Mesothelial cell of epicardium (in vitro differentiated cells): ENCODE measurements around the gene GFOD2. TPM values are rescaled to one million over a fixed set of nuclear protein-coding genes. Genes with fewer than 3 reads are reported as not detected.
A peak's percentile ranks its signal among the peaks of the same experiment; 100 is the strongest.

ENCODE experiments used
- DNase-seq, 2 experiments: peaks; one replicate each; pipeline ENCODE4 v3.0.0; 2021; ENCODE audit warnings: low spot score in 2 of 2; ENCODE audit not compliant: unreplicated experiment in 2 of 2
- H3K27ac Mint-ChIP-seq: 2 replicates; pipeline ENCODE4 v1.8.0; 2021; ENCODE audit warnings: mixed read lengths
- H3K27me3 Mint-ChIP-seq: 2 replicates; pipeline ENCODE4 v1.8.0; 2021; ENCODE audit warnings: low read depth, mixed read lengths
- H3K36me3 Mint-ChIP-seq: 2 replicates; pipeline ENCODE4 v1.8.0; 2021; ENCODE audit warnings: mixed read lengths
- H3K4me1 Mint-ChIP-seq: 2 replicates; pipeline ENCODE4 v1.8.0; 2021; ENCODE audit warnings: mixed read lengths
- H3K4me3 Mint-ChIP-seq: 2 replicates; pipeline ENCODE4 v1.8.0; 2021; ENCODE audit warnings: mild to moderate bottlenecking, moderate library complexity, mixed read lengths
- H3K9me3 Mint-ChIP-seq: 2 replicates; pipeline ENCODE4 v1.8.0; 2021; ENCODE audit warnings: mixed read lengths
- total RNA-seq: library from RNA; stranded (reverse); gene quantifications from 3 replicates; pipeline ENCODE4 v1.2.1, GENCODE V29; 2021
- TF ChIP-seq, protein P1 (sequence below): fragments of 200-600 bp; sonication (generic); IDR thresholded peaks from one replicate; pipeline ENCODE4 v1.5.0; 2021; ENCODE audit warnings: antibody characterized with exemption; ENCODE audit not compliant: unreplicated experiment

GFOD2 gene, protein sequence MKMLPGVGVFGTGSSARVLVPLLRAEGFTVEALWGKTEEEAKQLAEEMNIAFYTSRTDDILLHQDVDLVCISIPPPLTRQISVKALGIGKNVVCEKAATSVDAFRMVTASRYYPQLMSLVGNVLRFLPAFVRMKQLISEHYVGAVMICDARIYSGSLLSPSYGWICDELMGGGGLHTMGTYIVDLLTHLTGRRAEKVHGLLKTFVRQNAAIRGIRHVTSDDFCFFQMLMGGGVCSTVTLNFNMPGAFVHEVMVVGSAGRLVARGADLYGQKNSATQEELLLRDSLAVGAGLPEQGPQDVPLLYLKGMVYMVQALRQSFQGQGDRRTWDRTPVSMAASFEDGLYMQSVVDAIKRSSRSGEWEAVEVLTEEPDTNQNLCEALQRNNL
- total RNA-seq = 22.8 to 27.0 TPM (median 26.1 TPM) in 3 replicates

DNA sequence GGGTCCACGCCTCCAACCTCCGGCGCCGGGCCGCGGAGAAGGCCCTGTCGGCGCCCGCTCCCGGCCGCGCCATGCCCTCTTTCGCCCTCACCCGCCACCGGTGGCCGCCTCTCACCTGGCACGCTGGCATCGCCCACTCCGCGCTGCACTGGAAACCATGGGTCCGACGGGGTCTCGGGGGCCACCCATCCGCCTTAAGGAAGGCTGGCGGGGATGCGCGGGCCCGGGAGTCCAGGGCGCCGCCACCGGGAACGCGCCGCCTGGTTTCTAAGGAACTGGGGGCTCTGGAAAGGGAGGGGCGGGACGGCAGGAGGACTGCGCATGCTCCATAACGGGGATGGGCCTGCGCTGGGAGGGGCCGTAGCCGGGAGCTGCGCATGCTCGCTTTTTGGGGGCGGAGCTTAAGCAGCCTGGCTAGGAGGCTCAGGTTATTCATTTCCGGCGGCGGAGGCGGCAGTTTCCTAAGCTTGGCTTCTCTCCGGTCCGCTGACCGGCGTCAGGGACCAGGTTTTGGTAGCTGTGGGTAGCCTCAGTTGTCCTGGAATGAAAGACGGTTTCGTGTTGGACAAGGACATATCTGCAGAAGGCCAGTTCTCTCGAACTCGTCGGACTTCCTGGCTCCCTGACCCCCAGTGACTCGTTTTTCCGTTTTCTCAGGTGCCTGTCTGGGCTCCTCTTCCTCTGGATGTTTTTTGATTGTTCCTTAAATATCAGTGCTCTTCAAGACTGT lies at the start of gene GFOD2:
TSS of gene GFOD2 (minus strand) at position 269 of the 730 bp plus-strand sequence. CDS start 33,601 bp downstream, outside the sequence.
- peak within 1 kb of the TSS; percentile 91 for H3K27ac Mint-ChIP-seq
- H3K27me3 Mint-ChIP-seq = no peaks in the 10 kb centered on the region
- H3K9me3 Mint-ChIP-seq = no peaks in the 10 kb centered on the region
- DNase-seq = peak; percentile 98 to 100
- peaks cover 23% of the 10 kb centered on the region for H3K4me1 Mint-ChIP-seq
- peak within 1 kb of the TSS; percentile 84 for H3K4me3 Mint-ChIP-seq
- TF ChIP-seq, protein P1, sequence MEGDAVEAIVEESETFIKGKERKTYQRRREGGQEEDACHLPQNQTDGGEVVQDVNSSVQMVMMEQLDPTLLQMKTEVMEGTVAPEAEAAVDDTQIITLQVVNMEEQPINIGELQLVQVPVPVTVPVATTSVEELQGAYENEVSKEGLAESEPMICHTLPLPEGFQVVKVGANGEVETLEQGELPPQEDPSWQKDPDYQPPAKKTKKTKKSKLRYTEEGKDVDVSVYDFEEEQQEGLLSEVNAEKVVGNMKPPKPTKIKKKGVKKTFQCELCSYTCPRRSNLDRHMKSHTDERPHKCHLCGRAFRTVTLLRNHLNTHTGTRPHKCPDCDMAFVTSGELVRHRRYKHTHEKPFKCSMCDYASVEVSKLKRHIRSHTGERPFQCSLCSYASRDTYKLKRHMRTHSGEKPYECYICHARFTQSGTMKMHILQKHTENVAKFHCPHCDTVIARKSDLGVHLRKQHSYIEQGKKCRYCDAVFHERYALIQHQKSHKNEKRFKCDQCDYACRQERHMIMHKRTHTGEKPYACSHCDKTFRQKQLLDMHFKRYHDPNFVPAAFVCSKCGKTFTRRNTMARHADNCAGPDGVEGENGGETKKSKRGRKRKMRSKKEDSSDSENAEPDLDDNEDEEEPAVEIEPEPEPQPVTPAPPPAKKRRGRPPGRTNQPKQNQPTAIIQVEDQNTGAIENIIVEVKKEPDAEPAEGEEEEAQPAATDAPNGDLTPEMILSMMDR = no peak
- peaks cover 4% of the 10 kb centered on the region for H3K36me3 Mint-ChIP-seq

DNA sequence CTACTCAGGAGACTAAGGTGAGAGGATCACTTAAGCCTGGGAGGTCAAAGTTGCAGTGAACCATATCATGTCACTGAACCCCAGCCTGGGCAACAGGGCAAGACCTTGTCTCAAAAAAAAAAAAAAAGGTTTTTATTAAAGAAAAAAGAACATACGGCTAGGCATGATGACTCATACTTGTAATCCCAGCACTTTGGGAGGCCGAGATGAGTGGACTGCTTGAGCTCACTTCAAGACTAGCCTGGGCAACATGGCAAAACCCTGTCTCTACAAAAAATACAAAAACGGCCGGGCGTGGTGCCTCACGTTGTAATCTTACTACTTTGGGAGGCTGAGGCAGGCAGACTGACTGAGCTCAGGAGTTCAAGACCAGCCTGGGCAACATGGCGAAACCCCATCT lies 48.8 kb upstream of the GFOD2 start:
- Mint-ChIP-seq H3K27me3 (no peaks in the 10 kb centered on the region), H3K4me3 (no peak overlapping the region), H3K9me3 (no peaks in the 10 kb centered on the region), H3K4me1 (peaks cover 6% of the 10 kb centered on the region), H3K27ac (no peak overlapping the region), H3K36me3 (peaks cover 21% of the 10 kb centered on the region)
- DNase-seq = no peak
- TF ChIP-seq, protein P1 = no peak

DNA sequence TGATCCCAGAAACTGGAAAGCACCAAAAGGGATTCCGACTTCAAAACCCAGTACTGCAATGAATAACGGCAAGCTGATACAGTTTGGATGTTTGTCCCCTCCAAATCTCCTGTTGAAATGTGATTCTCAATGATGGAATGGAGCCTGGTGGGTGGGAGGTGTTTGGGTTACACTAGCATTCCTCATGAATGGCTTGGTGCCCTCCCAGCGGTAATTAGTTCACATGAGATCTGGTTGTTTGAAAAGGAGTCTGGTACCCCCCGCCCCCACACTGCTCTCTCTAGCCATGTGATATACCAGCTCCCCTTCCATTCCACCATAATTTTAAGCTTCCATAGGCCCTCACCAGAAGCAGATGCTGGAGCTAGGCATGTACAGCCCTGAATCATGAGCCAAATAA lies 47.2 kb upstream of the GFOD2 start:
- Mint-ChIP-seq H3K27ac (peak overlapping the region; percentile 18), H3K4me1 (peaks cover 6% of the 10 kb centered on the region), H3K9me3 (no peaks in the 10 kb centered on the region), H3K36me3 (peaks cover 17% of the 10 kb centered on the region), H3K27me3 (no peaks in the 10 kb centered on the region), H3K4me3 (no peak overlapping the region)
- TF ChIP-seq, protein P1 = no peak
- no peak for DNase-seq

DNA sequence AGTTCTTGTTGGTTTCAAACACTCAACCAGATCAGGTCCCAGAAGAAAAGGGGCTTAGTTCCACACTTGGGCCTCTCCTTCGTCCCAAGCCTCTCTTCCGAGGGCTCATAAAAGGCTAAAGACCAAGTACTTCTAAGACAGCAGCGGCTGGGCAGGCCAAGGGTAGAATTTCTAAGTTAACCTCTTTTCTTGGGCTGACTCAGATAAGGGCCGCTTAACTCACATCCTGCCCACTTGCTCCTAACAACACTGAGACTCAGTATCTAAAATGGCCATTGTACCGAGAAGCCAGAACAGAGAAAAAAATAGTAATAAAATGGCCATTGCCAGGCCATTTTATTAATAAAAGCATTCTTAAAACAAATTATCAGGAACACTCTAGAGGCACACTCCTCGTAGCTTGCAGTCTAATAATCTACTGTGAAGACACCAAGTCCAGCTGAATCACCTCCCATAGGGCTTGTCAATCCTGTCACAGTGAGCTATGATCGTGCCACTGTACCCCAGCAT lies 45.1 kb upstream of the GFOD2 start:
- Mint-ChIP-seq H3K4me1 (no peaks in the 10 kb centered on the region), H3K9me3 (no peaks in the 10 kb centered on the region), H3K4me3 (no peak overlapping the region), H3K36me3 (peaks cover 11% of the 10 kb centered on the region), H3K27me3 (no peaks in the 10 kb centered on the region), H3K27ac (no peak overlapping the region)
- TF ChIP-seq, protein P1 = no peak
- DNase-seq = no peak

DNA sequence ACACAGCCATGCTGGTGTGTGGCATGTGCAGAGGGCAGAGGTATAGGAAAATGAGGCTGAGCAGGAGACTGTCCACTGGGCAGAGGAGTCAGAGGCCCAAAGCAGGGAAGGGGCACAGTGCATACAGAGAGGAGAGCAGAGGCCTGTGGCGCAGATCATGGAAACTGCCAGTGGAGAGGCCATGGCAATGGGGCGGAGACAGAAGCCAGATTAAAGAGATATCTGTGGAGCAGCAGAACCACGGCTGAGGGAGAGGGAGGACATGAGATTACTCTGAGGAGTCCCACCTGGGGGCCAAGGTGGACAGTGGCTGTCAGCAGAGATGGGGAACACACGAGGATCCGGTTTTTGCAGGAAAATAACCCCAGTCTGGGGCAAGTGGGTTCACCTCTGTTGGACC lies 44.0 kb upstream of the GFOD2 start:
- no peaks in the 10 kb centered on the region for H3K9me3 Mint-ChIP-seq
- H3K27me3 Mint-ChIP-seq = no peaks in the 10 kb centered on the region
- no peak for DNase-seq
- no peak overlapping the region for H3K4me3 Mint-ChIP-seq
- no peaks in the 10 kb centered on the region for H3K4me1 Mint-ChIP-seq
- H3K36me3 Mint-ChIP-seq = peaks cover 11% of the 10 kb centered on the region
- TF ChIP-seq, protein P1 = no peak
- no peak overlapping the region for H3K27ac Mint-ChIP-seq
